ENCODE data around the gene PLD6. TPM values are rescaled to one million over a fixed set of nuclear protein-coding genes. Genes with fewer than 3 reads are reported as not detected.
"Not testable (repeated sequence)": the region's sequence is repeated elsewhere in the genome, so short reads cannot be mapped to it uniquely, and the experiment has no call there.

PLD6 gene
- total and polyA plus RNA-seq, 10 of the 15 experiments (the other 5 are each of a cell fraction or from before 2014, with no cell fraction given) = 4.7 to 21.4 (median 12.0) TPM

DNA sequence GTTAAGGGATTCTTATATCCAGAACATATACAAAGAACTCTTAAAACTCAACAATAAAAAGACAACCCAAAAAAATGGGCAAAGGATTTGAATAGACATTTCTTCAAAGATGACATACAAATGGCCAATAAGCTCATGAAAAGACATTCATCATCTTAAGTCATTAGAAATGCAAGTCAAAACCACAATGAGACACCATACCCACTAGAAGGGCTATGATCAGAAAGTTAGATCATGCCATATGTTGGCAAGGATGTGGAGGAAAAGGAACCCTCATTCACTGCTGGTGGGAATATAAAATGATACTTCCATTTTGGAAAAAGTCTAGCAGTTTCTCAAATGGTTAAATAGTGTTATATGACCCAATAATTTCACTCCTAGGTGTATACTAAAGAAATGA lies 9.4 kb downstream of the PLD6 start:
- no peak for ATAC-seq
- in situ Hi-C loops (cut with MboI) = no loop called here
- no peak for FAIRE-seq
- DNase-seq (ENCODE audit: low read depth, low spot score) = no peak
- POLR2A ChIA-PET = no interaction called here
- H3K79me2 ChIP-seq (ENCODE audit: control insufficient read depth, insufficient read depth, low read length) = no peaks in the 10 kb centered on the region
- intact Hi-C loops (cut with micrococcal nuclease; ENCODE audit: unreplicated experiment) = no loop called here
- no peaks in the 10 kb centered on the region for H3K27me3 ChIP-seq (replicated peaks in 1 of 2; ENCODE audit: control insufficient read depth in 2 of 2, insufficient read depth in 2 of 2, low read length in 1 of 2)
- TF ChIP-seq RAD51 (IDR thresholded peaks at IDR 0.05) = no peak
- TF ChIP-seq YBX1 (IDR thresholded peaks at IDR 0.05) = no peak
- no peak for TF ChIP-seq FOXM1 (IDR thresholded peaks at IDR 0.05; ENCODE audit: low read depth, low read length)
- no peak for TF ChIP-seq SMARCA5 (IDR thresholded peaks at IDR 0.05)
- TF ChIP-seq ESRRA (IDR thresholded peaks at IDR 0.05; ENCODE audit: low read length) = no peak
- no peak for TF ChIP-seq SP1 (IDR thresholded peaks at IDR 0.05; ENCODE audit: low read depth, low read length)
- no peak for TF ChIP-seq EP300 (IDR thresholded peaks at IDR 0.05; ENCODE audit: borderline replicate concordance in 1 of 2, control insufficient read depth in 1 of 2, low read depth in 2 of 2, low read length in 2 of 2)
- no peak for TF ChIP-seq ZNF207 (IDR thresholded peaks at IDR 0.05; ENCODE audit: borderline replicate concordance)
- no peak for TF ChIP-seq RUNX3 (IDR thresholded peaks at IDR 0.05; ENCODE audit: low read length)
- no peak for TF ChIP-seq CHD4 (IDR thresholded peaks at IDR 0.05)
- TF ChIP-seq MEF2B (IDR thresholded peaks at IDR 0.05; ENCODE audit: partially characterized antibody, poor library complexity, severe bottlenecking) = no peak
- H3K36me3 ChIP-seq (ENCODE audit: control insufficient read depth in 2 of 2, insufficient read depth in 2 of 2, low read length in 1 of 2) = no peaks in the 10 kb centered on the region; a peak in 2 of 4 replicates
- H3K4me3 ChIP-seq = no peak overlapping the region
- no peak overlapping the region for H3K27ac ChIP-seq (ENCODE audit: control insufficient read depth, insufficient read depth)
- no peak overlapping the region for H3K9ac ChIP-seq (ENCODE audit: control insufficient read depth, insufficient read depth, low read length)
- no peaks in the 10 kb centered on the region for H4K20me1 ChIP-seq (ENCODE audit: control insufficient read depth, insufficient read depth)
- CTCF ChIA-PET = interaction anchor here (0.6 kb wide), 1 partner anchor 20 kb away, joined by 3 read pairs; no protein-coding TSS in a partner anchor
- H3K4me1 ChIP-seq (ENCODE audit: control insufficient read depth, insufficient read depth, low read length) = peaks cover 12% of the 10 kb centered on the region
- SMC1A ChIA-PET (ENCODE audit: uncharacterized antibody, unreplicated experiment) = interaction anchor here (1.1 to 1.2 kb wide), 2 partner anchors 8 to 16 kb away, joined by 3 read pairs; no protein-coding TSS in a partner anchor
- H3K4me2 ChIP-seq (ENCODE audit: control insufficient read depth, insufficient read depth) = no peak overlapping the region
- RAD21 ChIA-PET (ENCODE audit: unreplicated experiment) = no interaction called here
- H2AFZ ChIP-seq (ENCODE audit: control insufficient read depth, low read depth, low read length) = no peak overlapping the region
- no peaks in the 10 kb centered on the region for H3K9me3 ChIP-seq (replicated peaks; ENCODE audit: control insufficient read depth, insufficient read depth, low read length)
- no TSS peak for BruUV-seq (replicated peaks)

DNA sequence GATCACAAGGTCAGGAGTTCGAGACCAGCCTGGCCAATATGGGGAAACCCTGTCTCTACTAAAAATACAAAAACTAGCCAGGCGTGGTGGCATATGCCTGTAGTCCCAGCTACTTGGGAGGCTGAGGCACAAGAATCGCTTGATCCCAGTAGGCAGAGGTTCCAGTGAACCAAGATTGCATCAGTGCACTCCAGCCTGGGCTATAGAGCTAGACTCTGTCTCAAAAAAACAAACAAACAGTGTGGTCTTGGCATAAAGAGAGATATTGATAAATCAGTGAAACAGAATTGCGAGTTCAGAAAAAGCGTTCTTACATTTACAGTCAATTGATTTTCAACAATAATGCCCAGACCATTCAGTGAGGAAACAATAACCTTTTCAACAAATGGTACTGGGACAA lies 10.7 kb downstream of the PLD6 start:
- H4K20me1 ChIP-seq (ENCODE audit: control insufficient read depth, insufficient read depth); H3K36me3 ChIP-seq (ENCODE audit: control insufficient read depth in 2 of 2, insufficient read depth in 2 of 2, low read length in 1 of 2); RAD21 ChIA-PET (ENCODE audit: unreplicated experiment); H3K4me2 ChIP-seq (ENCODE audit: control insufficient read depth, insufficient read depth); H3K4me3 ChIP-seq; BruUV-seq (replicated peaks); H3K27ac ChIP-seq (ENCODE audit: control insufficient read depth, insufficient read depth); H3K9me3 ChIP-seq (replicated peaks; ENCODE audit: control insufficient read depth, insufficient read depth, low read length); intact Hi-C loops (cut with micrococcal nuclease; ENCODE audit: unreplicated experiment); H3K79me2 ChIP-seq (ENCODE audit: control insufficient read depth, insufficient read depth, low read length); H2AFZ ChIP-seq (ENCODE audit: control insufficient read depth, low read depth, low read length); H3K27me3 ChIP-seq (replicated peaks in 1 of 2; ENCODE audit: control insufficient read depth in 2 of 2, insufficient read depth in 2 of 2, low read length in 1 of 2); ATAC-seq; FAIRE-seq; H3K9ac ChIP-seq (ENCODE audit: control insufficient read depth, insufficient read depth, low read length); DNase-seq (ENCODE audit: low read depth, low spot score); in situ Hi-C loops (cut with MboI): not testable (repeated sequence)
- H3K4me1 ChIP-seq (ENCODE audit: control insufficient read depth, insufficient read depth, low read length) = peaks cover 12% of the 10 kb centered on the region
- 86% methylated on average over 5 of the region's 5 CpGs for WGBS (ENCODE audit: insufficient coverage, insufficient replicate concordance, low lambda C conversion rate, missing lambda C conversion rate)
- ChIA-PET SMC1A (ENCODE audit: uncharacterized antibody, unreplicated experiment) (interaction anchor here (0.7 to 1.8 kb wide), 5 partner anchors 9 to 53 kb away, joined by 3 to 4 read pairs (median 4); no protein-coding TSS in a partner anchor), POLR2A (interaction anchor here (1.3 kb wide), 1 partner anchor 14 kb away, joined by 5 read pairs; no protein-coding TSS in a partner anchor), CTCF (interaction anchor here (1.3 kb wide), 1 partner anchor 10 kb away, joined by 3 read pairs; the partner anchor contains the start of gene PLD6)

Measured in GM12878 (cell line).